ENCODE data around the gene TBC1D10A. TPM values are rescaled to one million over a fixed set of nuclear protein-coding genes. Genes with fewer than 3 reads are reported as not detected.
A peak's percentile ranks its signal among the peaks of the same experiment; 100 is the strongest.

Gene TBC1D10A
- total and polyA plus RNA-seq, 2 experiments from 2014 or later, result 15.7 to 39.9 TPM

DNA sequence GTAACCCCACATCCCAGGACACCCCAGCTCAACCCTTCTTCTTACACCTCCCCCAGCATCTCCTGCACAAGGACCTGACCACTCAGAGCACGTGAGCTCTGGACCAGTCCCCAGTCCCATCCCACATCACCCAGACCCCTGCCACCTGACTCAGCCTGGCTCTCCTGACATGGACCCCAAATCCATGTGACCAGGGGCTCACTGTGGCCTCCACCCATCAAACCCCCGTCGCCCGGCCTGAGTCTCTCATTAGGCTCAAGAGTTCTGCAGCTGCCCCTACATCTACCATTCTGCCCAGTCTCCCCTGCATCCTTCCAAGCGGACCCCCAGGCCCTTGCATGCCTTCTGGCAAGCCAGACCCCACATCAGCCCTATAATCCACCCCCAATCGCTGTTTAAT is 78.3 kb downstream of the TBC1D10A start:
- Histone ChIP-seq H3K4me3 (no peak overlapping the region), H3K9me3 (ENCODE audit: low read depth) (no peaks in the 10 kb centered on the region), H3K79me2 (no peaks in the 10 kb centered on the region), H2AFZ (no peak overlapping the region), H3K27me3 (no peaks in the 10 kb centered on the region), H3K27ac (peak overlapping the region; percentile 40), H3K4me2 (peak overlapping the region; percentile 54), H4K20me1 (ENCODE audit: insufficient read depth, poor library complexity, severe bottlenecking) (no peaks in the 10 kb centered on the region), H3K4me1 (ENCODE audit: insufficient read depth) (peaks cover 45% of the 10 kb centered on the region), H3K9me2 (replicated peaks; ENCODE audit: insufficient read depth) (no peaks in the 10 kb centered on the region), H3K36me3 (replicated peaks; ENCODE audit: insufficient read depth, low read depth) (no peaks in the 10 kb centered on the region)
- TF ChIP-seq EZH2phosphoT487 (IDR thresholded peaks at IDR 0.05; ENCODE audit: low read depth, severe bottlenecking, unreplicated experiment) (no peak), EZH2 (IDR thresholded peaks at IDR 0.05; ENCODE audit: borderline replicate concordance) (no peak)
- TF ChIP-seq, protein P1, sequence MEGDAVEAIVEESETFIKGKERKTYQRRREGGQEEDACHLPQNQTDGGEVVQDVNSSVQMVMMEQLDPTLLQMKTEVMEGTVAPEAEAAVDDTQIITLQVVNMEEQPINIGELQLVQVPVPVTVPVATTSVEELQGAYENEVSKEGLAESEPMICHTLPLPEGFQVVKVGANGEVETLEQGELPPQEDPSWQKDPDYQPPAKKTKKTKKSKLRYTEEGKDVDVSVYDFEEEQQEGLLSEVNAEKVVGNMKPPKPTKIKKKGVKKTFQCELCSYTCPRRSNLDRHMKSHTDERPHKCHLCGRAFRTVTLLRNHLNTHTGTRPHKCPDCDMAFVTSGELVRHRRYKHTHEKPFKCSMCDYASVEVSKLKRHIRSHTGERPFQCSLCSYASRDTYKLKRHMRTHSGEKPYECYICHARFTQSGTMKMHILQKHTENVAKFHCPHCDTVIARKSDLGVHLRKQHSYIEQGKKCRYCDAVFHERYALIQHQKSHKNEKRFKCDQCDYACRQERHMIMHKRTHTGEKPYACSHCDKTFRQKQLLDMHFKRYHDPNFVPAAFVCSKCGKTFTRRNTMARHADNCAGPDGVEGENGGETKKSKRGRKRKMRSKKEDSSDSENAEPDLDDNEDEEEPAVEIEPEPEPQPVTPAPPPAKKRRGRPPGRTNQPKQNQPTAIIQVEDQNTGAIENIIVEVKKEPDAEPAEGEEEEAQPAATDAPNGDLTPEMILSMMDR (IDR thresholded peaks at IDR 0.05; ENCODE audit: poor library complexity), result no peak
- no peak for DNase-seq (ENCODE audit: low spot score)
- WGBS (ENCODE audit: low lambda C conversion rate, missing lambda C conversion rate), result 88% methylated on average over 6 of the region's 6 CpGs

DNA sequence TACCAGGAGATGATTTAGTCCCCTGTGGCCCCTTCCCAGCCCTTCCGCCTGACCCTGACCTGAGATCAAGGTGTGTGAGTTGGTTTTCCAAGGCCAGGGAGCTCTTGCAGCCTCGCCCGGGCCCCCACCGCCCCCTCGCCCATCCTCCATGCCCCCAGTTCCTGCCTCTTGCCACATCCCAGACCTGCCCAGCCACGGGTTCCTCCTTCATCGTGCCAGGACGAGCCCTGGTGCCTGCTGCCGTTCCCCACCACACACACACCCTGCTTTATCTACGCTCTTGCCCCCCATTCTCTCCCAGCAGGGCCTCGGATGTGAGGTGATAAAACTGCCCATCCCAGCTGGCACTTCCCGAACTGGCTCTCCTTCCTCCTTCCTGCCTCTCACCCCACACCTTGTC is 78.8 kb downstream of the TBC1D10A start:
- TF ChIP-seq EZH2phosphoT487 (IDR thresholded peaks at IDR 0.05; ENCODE audit: low read depth, severe bottlenecking, unreplicated experiment), result no peak
- TF ChIP-seq, protein P1 (IDR thresholded peaks at IDR 0.05; ENCODE audit: poor library complexity), result no peak
- no peak for TF ChIP-seq EZH2 (IDR thresholded peaks at IDR 0.05; ENCODE audit: borderline replicate concordance)
- Histone ChIP-seq H3K9me2 (replicated peaks; ENCODE audit: insufficient read depth) (no peaks in the 10 kb centered on the region), H4K20me1 (ENCODE audit: insufficient read depth, poor library complexity, severe bottlenecking) (no peaks in the 10 kb centered on the region), H3K27ac (no peak overlapping the region), H3K4me2 (no peak overlapping the region), H3K27me3 (no peaks in the 10 kb centered on the region), H3K36me3 (replicated peaks; ENCODE audit: insufficient read depth, low read depth) (no peaks in the 10 kb centered on the region), H3K4me3 (no peak overlapping the region), H3K4me1 (ENCODE audit: insufficient read depth) (peaks cover 41% of the 10 kb centered on the region), H3K79me2 (no peaks in the 10 kb centered on the region), H2AFZ (no peak overlapping the region), H3K9me3 (ENCODE audit: low read depth) (no peaks in the 10 kb centered on the region)
- no peak for DNase-seq (ENCODE audit: low spot score)
- WGBS (ENCODE audit: low lambda C conversion rate, missing lambda C conversion rate), result 87% methylated on average over 8 of the region's 12 CpGs

DNA sequence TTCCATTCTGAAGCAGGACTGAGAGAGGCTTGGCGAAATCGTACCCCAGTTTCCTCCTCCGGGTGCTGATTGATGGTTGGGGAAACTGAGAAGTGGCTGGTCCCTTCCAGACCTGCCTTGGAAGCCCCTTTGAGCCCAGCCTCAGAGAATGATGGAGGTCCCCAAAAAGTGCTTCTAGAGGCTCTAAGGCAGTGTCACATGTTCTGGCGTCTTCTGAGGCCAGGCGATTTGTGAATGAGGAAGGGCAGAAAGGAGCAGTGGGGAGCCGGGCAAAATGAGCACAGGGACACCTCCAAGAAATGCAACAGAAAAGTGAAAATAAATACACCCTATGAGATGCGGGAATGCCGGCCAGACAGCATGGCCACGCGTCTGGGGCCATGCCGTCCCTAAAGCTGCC is 79.2 kb downstream of the TBC1D10A start:
- Histone ChIP-seq H3K4me2 (peak overlapping the region; percentile 99), H3K9me2 (replicated peaks; ENCODE audit: insufficient read depth) (no peaks in the 10 kb centered on the region), H2AFZ (no peak overlapping the region), H3K79me2 (no peaks in the 10 kb centered on the region), H3K27me3 (no peaks in the 10 kb centered on the region), H3K27ac (peak overlapping the region; percentile 89), H3K4me1 (ENCODE audit: insufficient read depth) (peaks cover 37% of the 10 kb centered on the region), H3K36me3 (replicated peaks; ENCODE audit: insufficient read depth, low read depth) (no peaks in the 10 kb centered on the region), H3K4me3 (no peak overlapping the region), H4K20me1 (ENCODE audit: insufficient read depth, poor library complexity, severe bottlenecking) (no peaks in the 10 kb centered on the region), H3K9me3 (ENCODE audit: low read depth) (no peaks in the 10 kb centered on the region)
- TF ChIP-seq, protein P1 (IDR thresholded peaks at IDR 0.05; ENCODE audit: poor library complexity), result no peak
- TF ChIP-seq EZH2 (IDR thresholded peaks at IDR 0.05; ENCODE audit: borderline replicate concordance) (no peak), EZH2phosphoT487 (IDR thresholded peaks at IDR 0.05; ENCODE audit: low read depth, severe bottlenecking, unreplicated experiment) (no peak)
- DNase-seq (ENCODE audit: low spot score), result no peak
- 94% methylated on average over 11 of the region's 11 CpGs for WGBS (ENCODE audit: low lambda C conversion rate, missing lambda C conversion rate)
